T-helper 2 cell (primary cell): Measurements from ENCODE around the gene TYW1B.
"Not testable (repeated sequence)": the region's sequence is repeated elsewhere in the genome, so short reads cannot be mapped to it uniquely, and the experiment has no call there.

ENCODE experiments used
- DNase-seq, 5 experiments: peaks; one replicate each; pipeline versions ENCODE4 v3.0.0 to v3.0.0-alpha.2; 2012 to 2022

Gene TYW1B

GRCh38 chr7:72691442-72691841 lies 136.6 kb downstream of the TYW1B start:
- not testable (repeated sequence) for DNase-seq

- peak in 1 of 5 experiments; percentile 6 for DNase-seq
Observed at GRCh38 chr7:72690177-72690576, 137.8 kb downstream of the TYW1B start.

- not testable (repeated sequence) for DNase-seq
Observed at GRCh38 chr7:72689344-72689743, 138.7 kb downstream of the TYW1B start.

GRCh38 chr7:72681211-72681610 lies 146.8 kb downstream of the TYW1B start:
- not testable (repeated sequence) for DNase-seq

GRCh38 chr7:72676880-72677279 lies 151.1 kb downstream of the TYW1B start:
- not testable (repeated sequence) for DNase-seq

GRCh38 chr7:72676086-72676690 lies 151.8 kb downstream of the TYW1B start:
- DNase-seq, result not testable (repeated sequence)

- DNase-seq, result not testable (repeated sequence)
Observed at GRCh38 chr7:72675686-72676085, 152.3 kb downstream of the TYW1B start.

GRCh38 chr7:72674394-72674793 lies 153.6 kb downstream of the TYW1B start:
- no peak for DNase-seq

GRCh38 chr7:72670850-72671249 lies 157.2 kb downstream of the TYW1B start:
- DNase-seq, result not testable (repeated sequence)

GRCh38 chr7:72668435-72668834 lies 159.6 kb downstream of the TYW1B start:
- DNase-seq, result not testable (repeated sequence)

GRCh38 chr7:72667049-72667448 lies 161.0 kb downstream of the TYW1B start:
- DNase-seq, result not testable (repeated sequence)

- peak in 1 of 5 experiments; percentile 2 for DNase-seq
Observed at GRCh38 chr7:72648574-72648973, 179.4 kb downstream of the TYW1B start.

GRCh38 chr7:72643708-72644107 lies 184.3 kb downstream of the TYW1B start:
- not testable (repeated sequence) for DNase-seq

- not testable (repeated sequence) for DNase-seq
Observed at GRCh38 chr7:72641485-72642248, 186.3 kb downstream of the TYW1B start.

- DNase-seq, result not testable (repeated sequence)
Observed at GRCh38 chr7:72640740-72641139, 187.3 kb downstream of the TYW1B start.

- not testable (repeated sequence) for DNase-seq
Observed at GRCh38 chr7:72635273-72635908, 192.6 kb downstream of the TYW1B start.

- DNase-seq, result not testable (repeated sequence)
Observed at GRCh38 chr7:72632765-72633292, 195.2 kb downstream of the TYW1B start.

GRCh38 chr7:72628375-72628774 lies 199.6 kb downstream of the TYW1B start:
- DNase-seq, result not testable (repeated sequence)

- not testable (repeated sequence) for DNase-seq
Observed at GRCh38 chr7:72626428-72627011, 201.5 kb downstream of the TYW1B start.

GRCh38 chr7:72625721-72626423 lies 202.1 kb downstream of the TYW1B start:
- not testable (repeated sequence) for DNase-seq

- no peak for DNase-seq
Observed at GRCh38 chr7:72622532-72622931, 205.5 kb downstream of the TYW1B start.

- DNase-seq, result not testable (repeated sequence)
Observed at GRCh38 chr7:72621761-72622187, 206.2 kb downstream of the TYW1B start.
